ENCODE data around the gene IL11.

- no peak for TF ChIP-seq CTCF (IDR thresholded peaks at IDR 0.05)
- no peak for TF ChIP-seq EZH2 (IDR thresholded peaks at IDR 0.05)
- TF ChIP-seq EZH2phosphoT487 (IDR thresholded peaks at IDR 0.05), result no peak
These were observed 34.2 kb downstream of the IL11 start for GRCh38 chr19:55336101-55336500.

Measured in neural progenitor cell (in vitro differentiated cells).